Loucy (cell line): Measurements from ENCODE around the gene ZFP3.

ENCODE experiments used
- H2AFZ ChIP-seq: fragments of 200-600 bp; sonication (generic); 2 replicates; pipeline ENCODE4 v1.6.0; 2016; ENCODE audit warnings: antibody characterized with exemption, mild to moderate bottlenecking, low read length, moderate library complexity
- H3F3A ChIP-seq: fragments of 200-600 bp; 2 replicates; pipeline ENCODE4 v1.6.0; 2016; ENCODE audit warnings: antibody characterized with exemption, low read depth, mild to moderate bottlenecking
- H3K27me3 ChIP-seq: fragments of 200-600 bp; sonication (generic); 2 replicates; pipeline ENCODE4 v1.6.1; 2014; ENCODE audit warnings: low read length, mild to moderate bottlenecking; ENCODE audit not compliant: insufficient read depth, poor library complexity, severe bottlenecking
- H3K36me3 ChIP-seq: fragments of 200-600 bp; sonication (generic); 2 replicates; pipeline ENCODE4 v1.6.1; 2016; ENCODE audit warnings: low read length; ENCODE audit not compliant: insufficient read depth
- H3K4me1 ChIP-seq: fragments of 200-600 bp; sonication (generic); 2 replicates; pipeline ENCODE4 v1.5.1; 2014; ENCODE audit warnings: low read length, mild to moderate bottlenecking; ENCODE audit not compliant: insufficient read depth, poor library complexity, severe bottlenecking
- H3K4me2 ChIP-seq: fragments of 200-600 bp; sonication (generic); 2 replicates; pipeline ENCODE4 v1.6.0; 2014; ENCODE audit warnings: antibody characterized with exemption, low read length, low read depth, mild to moderate bottlenecking; ENCODE audit not compliant: poor library complexity, severe bottlenecking
- H3K4me3 ChIP-seq: fragments of 200-600 bp; sonication (generic); 2 replicates; pipeline ENCODE4 v1.5.1; 2014; ENCODE audit warnings: low read length, mild to moderate bottlenecking, mixed read lengths; ENCODE audit not compliant: poor library complexity, severe bottlenecking
- H3K79me2 ChIP-seq: fragments of 200-600 bp; sonication (generic); 2 replicates; pipeline ENCODE4 v1.6.1; 2014; ENCODE audit warnings: low read length; ENCODE audit not compliant: insufficient read depth
- H3K9ac ChIP-seq: fragments of 200-600 bp; sonication (generic); 2 replicates; pipeline ENCODE4 v1.6.0; 2014; ENCODE audit warnings: mild to moderate bottlenecking, low read depth, low read length, moderate library complexity; ENCODE audit not compliant: poor library complexity, severe bottlenecking
- H3K9me2 ChIP-seq: fragments of 200-600 bp; sonication (generic); replicated peaks from 2 replicates; pipeline ENCODE4 v1.6.1; 2016; ENCODE audit warnings: low read depth, low read length, mixed read lengths
- H3K9me3 ChIP-seq: fragments of 200-600 bp; sonication (generic); 2 replicates; pipeline ENCODE4 v1.6.1; 2014; ENCODE audit warnings: mild to moderate bottlenecking, antibody characterized with exemption, low read length, low read depth; ENCODE audit not compliant: insufficient read depth
- H4K20me1 ChIP-seq: fragments of 200-600 bp; sonication (generic); 2 replicates; pipeline ENCODE4 v1.6.0; 2014; ENCODE audit warnings: antibody characterized with exemption, low read length, mild to moderate bottlenecking; ENCODE audit not compliant: insufficient read depth, poor library complexity, severe bottlenecking
- EZH2phosphoT487 ChIP-seq: fragments of 200-600 bp; IDR thresholded peaks from 2 replicates; pipeline ENCODE4 v1.6.1; 2018; ENCODE audit warnings: antibody characterized with exemption, mild to moderate bottlenecking, moderate library complexity, borderline replicate concordance
- TF ChIP-seq, protein P1 (sequence below): fragments of 200-600 bp; sonication (generic); conservative IDR thresholded peaks from 2 replicates; pipeline ENCODE4 v1.5.1; 2014; ENCODE audit warnings: mild to moderate bottlenecking, antibody characterized with exemption, low read length

ZFP3 gene

DNA sequence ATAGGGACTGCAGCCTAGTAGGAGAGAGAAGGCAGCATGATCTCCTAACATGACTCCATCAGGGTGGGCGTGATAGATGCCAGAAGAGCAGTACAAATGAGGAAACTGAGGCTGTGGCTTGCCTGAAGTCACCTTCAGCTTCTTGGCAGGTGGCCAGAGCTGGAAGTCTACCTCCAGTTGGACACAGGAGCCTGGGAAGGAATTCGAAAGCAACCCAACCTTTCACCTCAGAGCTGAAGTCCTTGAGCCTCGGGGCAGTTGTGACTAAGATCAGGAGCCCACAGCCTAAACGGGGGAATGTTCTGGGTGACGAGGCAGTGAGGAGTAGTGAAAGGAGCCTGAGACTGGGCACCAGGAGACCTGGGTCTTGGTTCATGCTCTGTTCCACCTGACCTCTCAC lies 33.6 kb upstream of the ZFP3 start:
- Histone ChIP-seq H3K9ac (no peak overlapping the region), H3K36me3 (no peaks in the 10 kb centered on the region), H3K4me2 (no peak overlapping the region), H3K9me3 (no peaks in the 10 kb centered on the region), H3K9me2 (no peaks in the 10 kb centered on the region), H3K79me2 (no peaks in the 10 kb centered on the region), H2AFZ (no peak overlapping the region), H3K4me1 (peaks cover 7% of the 10 kb centered on the region), H3K27me3 (no peaks in the 10 kb centered on the region), H3K4me3 (no peak overlapping the region), H3F3A (no peaks in the 10 kb centered on the region), H4K20me1 (no peaks in the 10 kb centered on the region)
- TF ChIP-seq EZH2phosphoT487 = no peak
- TF ChIP-seq, protein P1, sequence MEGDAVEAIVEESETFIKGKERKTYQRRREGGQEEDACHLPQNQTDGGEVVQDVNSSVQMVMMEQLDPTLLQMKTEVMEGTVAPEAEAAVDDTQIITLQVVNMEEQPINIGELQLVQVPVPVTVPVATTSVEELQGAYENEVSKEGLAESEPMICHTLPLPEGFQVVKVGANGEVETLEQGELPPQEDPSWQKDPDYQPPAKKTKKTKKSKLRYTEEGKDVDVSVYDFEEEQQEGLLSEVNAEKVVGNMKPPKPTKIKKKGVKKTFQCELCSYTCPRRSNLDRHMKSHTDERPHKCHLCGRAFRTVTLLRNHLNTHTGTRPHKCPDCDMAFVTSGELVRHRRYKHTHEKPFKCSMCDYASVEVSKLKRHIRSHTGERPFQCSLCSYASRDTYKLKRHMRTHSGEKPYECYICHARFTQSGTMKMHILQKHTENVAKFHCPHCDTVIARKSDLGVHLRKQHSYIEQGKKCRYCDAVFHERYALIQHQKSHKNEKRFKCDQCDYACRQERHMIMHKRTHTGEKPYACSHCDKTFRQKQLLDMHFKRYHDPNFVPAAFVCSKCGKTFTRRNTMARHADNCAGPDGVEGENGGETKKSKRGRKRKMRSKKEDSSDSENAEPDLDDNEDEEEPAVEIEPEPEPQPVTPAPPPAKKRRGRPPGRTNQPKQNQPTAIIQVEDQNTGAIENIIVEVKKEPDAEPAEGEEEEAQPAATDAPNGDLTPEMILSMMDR = no peak

DNA sequence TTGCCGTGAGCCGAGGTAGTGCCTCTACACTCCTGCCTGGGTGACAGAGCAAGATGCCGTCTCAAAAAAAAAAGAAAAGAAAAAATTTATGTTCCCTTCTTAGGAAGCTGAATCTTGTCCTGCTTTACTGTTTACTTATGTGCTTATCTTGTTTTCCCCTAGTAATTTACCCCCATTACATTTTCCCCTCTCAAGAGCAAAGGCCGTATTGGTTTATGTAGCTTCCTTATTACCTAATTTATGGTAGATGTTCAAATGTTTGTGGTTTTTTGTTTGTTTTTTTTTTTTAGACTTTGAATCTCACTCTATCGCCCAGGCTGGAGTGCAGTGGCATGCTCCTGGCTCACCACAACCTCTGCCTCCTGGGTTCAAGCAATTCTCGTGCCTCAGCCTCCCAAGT lies 32.8 kb upstream of the ZFP3 start:
- TF ChIP-seq, protein P1 = no peak
- no peak for TF ChIP-seq EZH2phosphoT487
- no peaks in the 10 kb centered on the region for H4K20me1 ChIP-seq
- no peaks in the 10 kb centered on the region for H3K9me3 ChIP-seq
- H3K27me3 ChIP-seq = no peaks in the 10 kb centered on the region
- no peaks in the 10 kb centered on the region for H3K36me3 ChIP-seq
- peaks cover 7% of the 10 kb centered on the region for H3K4me1 ChIP-seq
- H3K9ac ChIP-seq = no peak overlapping the region
- no peaks in the 10 kb centered on the region for H3K9me2 ChIP-seq
- no peaks in the 10 kb centered on the region for H3K79me2 ChIP-seq
- H2AFZ ChIP-seq = no peak overlapping the region
- no peak overlapping the region for H3K4me3 ChIP-seq
- H3K4me2 ChIP-seq = no peak overlapping the region
- no peaks in the 10 kb centered on the region for H3F3A ChIP-seq

DNA sequence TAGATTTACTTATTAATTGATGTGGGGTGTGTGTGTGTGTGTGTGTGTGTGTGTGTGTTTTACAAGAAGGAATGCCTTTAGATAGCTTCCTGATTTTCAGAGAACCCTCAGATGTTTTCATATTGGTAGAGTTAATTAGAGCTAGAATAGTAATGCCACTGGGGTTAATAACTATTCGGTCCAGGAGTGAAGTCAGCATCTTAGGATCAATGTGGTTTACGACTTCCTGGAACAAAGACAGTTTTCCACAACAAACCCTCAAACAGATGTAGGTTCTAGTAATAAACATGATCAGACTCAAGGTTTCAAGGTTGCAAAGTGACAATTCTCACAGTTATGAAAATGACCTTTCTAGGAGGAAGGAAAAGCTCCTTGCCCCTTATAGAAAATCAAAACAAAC lies 30.8 kb upstream of the ZFP3 start:
- H3K9ac ChIP-seq = no peak overlapping the region
- H3K36me3 ChIP-seq = no peaks in the 10 kb centered on the region
- H3K4me1 ChIP-seq = peaks cover under 1% of the 10 kb centered on the region
- no peaks in the 10 kb centered on the region for H3K27me3 ChIP-seq
- no peak overlapping the region for H2AFZ ChIP-seq
- H3K79me2 ChIP-seq = no peaks in the 10 kb centered on the region
- no peak overlapping the region for H3K4me2 ChIP-seq
- TF ChIP-seq, protein P1 = no peak
- TF ChIP-seq EZH2phosphoT487 = no peak
- H3F3A ChIP-seq = no peaks in the 10 kb centered on the region
- no peaks in the 10 kb centered on the region for H3K9me2 ChIP-seq
- H3K9me3 ChIP-seq = no peaks in the 10 kb centered on the region
- no peak overlapping the region for H3K4me3 ChIP-seq
- H4K20me1 ChIP-seq = no peaks in the 10 kb centered on the region
